NCI-H2227 treated with DMSO at 0.1 percent for 48 hours (cell line): ENCODE measurements around the gene OGN.

Experiments
- DNase-seq: peaks from one replicate; lab custom pipeline; 2025; lab: John Stamatoyannopoulos, UW

Gene OGN

DNA sequence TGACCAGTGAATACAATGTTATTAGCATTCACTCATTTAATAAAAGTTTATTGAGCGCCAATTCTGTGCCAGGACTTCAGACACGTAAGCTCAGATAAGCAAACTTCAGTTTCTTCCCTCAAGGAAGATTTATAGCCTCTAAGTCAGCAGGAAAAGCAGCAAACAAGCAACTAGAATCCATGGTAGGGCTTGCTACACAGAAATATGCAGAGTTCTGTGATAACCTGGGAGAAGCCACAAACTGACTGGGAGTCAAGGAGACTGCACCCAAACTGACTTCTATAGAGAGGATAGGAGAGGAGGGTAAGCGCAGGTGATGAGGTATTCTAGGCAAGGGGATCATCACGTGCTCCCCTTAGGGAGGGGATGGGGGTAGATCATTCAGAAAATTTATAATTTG lies 1.4 kb upstream of the OGN start:
- no peak for DNase-seq

- no peak for DNase-seq
Measured at GRCh38 chr9:92402826-92403745, 1.3 kb downstream of the OGN start.

- DNase-seq: no peak
Measured at GRCh38 chr9:92402360-92402759, 2.0 kb downstream of the OGN start.

- DNase-seq: no peak
Measured at GRCh38 chr9:92397853-92398252, 6.5 kb downstream of the OGN start.

GRCh38 chr9:92395617-92396016 lies 8.8 kb downstream of the OGN start:
- no peak for DNase-seq

- no peak for DNase-seq
Measured at GRCh38 chr9:92393686-92394085, 10.7 kb downstream of the OGN start.

GRCh38 chr9:92392690-92393089 lies 11.7 kb downstream of the OGN start:
- no peak for DNase-seq

GRCh38 chr9:92385953-92386352 lies 18.4 kb downstream of the OGN start:
- DNase-seq: no peak

- DNase-seq: no peak
Measured at GRCh38 chr9:92385477-92385876, 18.9 kb downstream of the OGN start.

DNA sequence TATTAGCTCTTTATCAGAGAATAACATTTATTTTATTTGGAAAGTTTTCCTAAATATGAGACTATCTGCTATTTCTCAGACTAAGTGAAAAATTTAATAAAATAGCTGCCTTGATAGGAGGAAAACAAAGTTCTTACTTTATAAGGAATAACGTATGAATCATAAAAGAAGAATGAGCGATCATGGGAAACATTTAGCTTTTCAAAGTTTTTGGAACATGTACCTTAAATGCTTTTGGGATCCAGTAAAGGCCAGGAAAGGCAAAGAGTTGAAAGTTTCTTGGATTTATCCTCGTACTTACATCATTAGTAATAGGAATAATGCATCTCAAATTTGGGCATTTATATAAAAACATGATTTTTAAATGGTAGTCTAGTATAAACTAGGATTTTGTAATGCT lies 19.4 kb downstream of the OGN start:
- no peak for DNase-seq

DNA sequence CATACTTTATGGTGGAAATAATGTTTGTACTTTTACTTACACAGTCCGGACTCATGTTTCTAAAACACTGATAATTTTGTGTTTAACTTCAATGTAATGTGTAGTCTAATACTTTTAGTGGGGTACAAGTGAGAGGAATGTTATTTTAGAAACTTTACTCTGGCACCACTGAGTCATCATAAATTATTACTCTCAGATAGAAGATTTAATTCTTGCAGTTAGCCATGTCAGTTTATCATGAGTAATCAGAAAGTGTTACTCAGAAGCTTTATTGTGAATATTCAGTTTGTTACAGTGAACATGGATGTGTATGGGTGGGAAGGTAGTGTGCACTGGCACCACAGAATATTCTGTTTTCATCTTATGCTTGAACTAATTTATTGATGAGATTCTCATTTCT lies 20.0 kb downstream of the OGN start:
- DNase-seq: no peak

GRCh38 chr9:92381775-92382174 lies 22.6 kb downstream of the OGN start:
- DNase-seq: no peak

DNA sequence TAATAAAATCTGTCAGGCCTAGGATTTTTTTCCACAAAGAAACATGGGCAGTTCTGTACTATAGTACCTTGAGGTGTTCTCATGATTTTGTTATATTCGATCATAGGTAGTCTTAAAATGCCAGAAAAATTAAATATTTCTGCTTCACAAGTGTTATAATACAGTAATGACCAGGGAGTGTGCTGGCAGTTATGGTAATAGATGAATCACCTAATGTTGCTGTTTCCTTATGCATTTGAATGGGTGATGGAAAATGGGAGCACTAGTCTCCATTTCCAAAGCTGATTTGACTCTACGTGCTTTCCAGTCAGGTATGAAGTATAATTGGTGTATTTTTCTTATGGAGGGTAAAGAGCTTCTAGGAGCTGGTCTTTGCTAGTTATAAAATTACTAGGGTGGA lies 23.8 kb downstream of the OGN start:
- no peak for DNase-seq

GRCh38 chr9:92378865-92379560 lies 25.4 kb downstream of the OGN start:
- no peak for DNase-seq

- no peak for DNase-seq
Measured at GRCh38 chr9:92377876-92378275, 26.5 kb downstream of the OGN start.

- DNase-seq: no peak
Measured at GRCh38 chr9:92373167-92373566, 31.2 kb downstream of the OGN start.

GRCh38 chr9:92369075-92369474 lies 35.3 kb downstream of the OGN start:
- no peak for DNase-seq

GRCh38 chr9:92360083-92360482 lies 44.3 kb downstream of the OGN start:
- no peak for DNase-seq

DNA sequence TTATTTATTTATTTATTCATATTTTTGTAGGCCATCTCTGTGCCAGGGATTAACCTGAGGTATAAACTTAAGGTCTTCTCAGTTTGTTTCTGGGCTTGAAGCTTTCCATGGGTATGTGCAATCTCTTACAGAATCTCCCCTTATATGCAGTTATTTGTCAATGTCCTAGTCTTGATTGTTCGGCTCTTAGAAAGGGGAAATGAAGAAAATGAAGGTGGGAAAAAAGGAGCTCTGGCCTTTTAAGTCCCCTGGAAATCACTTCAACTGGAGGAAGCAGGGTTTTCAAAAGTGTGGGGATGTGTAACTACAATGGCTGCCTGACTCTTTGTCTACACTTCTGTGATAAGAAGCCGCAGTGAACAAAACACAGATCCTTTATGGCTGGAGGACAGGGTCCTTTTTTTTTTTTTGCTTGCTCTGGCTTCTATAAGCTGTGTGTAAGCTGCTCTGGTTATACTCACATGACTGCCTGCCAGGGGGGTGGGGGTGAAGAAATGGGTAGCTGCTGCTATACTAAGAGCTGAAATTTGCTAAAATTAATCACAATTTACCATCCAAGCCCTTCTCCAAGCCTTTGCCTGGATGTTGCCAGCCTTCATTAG lies 44.9 kb downstream of the OGN start:
- no peak for DNase-seq

- DNase-seq: no peak
Measured at GRCh38 chr9:92353051-92353450, 51.3 kb downstream of the OGN start.

- no peak for DNase-seq
Measured at GRCh38 chr9:92350740-92351133, 53.6 kb downstream of the OGN start.

DNA sequence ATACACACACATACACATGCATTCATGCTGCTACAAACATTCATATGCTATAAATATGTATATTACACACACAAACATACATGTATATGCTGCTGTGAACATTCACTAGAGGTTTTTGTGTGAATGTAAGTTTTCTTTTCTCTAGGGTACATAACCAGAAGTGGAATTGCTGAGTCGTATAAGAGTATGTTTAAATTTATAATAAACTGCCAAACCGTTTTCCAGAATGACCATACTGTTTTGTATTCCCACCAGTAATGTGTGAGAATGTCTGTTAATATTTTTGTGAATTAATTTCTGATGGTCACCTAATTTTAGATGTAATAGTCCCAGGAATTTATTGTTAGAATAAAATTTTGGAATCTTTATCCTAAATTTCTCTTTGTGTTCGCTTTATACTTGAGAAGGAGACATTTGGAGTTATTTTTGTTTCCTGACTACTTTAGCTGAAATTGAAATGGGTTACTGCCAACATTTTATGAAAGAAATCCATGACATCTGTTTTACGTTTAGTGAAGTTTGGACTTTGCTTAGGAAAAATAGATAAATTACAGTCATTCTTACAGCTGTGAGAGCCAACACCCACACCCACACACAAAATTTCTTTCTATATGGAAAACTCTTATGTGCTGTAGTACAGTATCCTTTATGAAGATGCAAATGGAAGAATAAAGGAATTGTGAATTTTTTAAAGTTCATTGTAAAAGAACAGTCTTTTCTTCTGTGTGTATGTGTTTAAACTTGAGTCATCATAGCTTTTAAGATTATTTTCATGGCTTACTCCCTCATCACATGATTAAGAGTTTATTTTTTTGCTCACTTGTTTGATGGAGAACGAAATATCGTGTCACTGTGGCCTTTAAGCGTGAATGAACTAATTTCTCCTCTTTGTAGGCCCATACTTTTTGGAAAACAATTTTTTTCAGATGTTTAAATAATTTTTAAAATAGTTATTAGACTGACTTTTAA lies 54.3 kb downstream of the OGN start:
- no peak for DNase-seq
